ENCODE results near the gene APCDD1.
"Not testable (repeated sequence)": the region's sequence is repeated elsewhere in the genome, so short reads cannot be mapped to it uniquely, and the experiment has no call there.

Gene APCDD1

GRCh38 chr18:10463741-10464140 is 9.3 kb downstream of the APCDD1 start:
- DNase-seq: no peak

- not testable (repeated sequence) for DNase-seq
These were observed 9.8 kb downstream of the APCDD1 start for GRCh38 chr18:10464161-10464648.

- no peak for DNase-seq
These were observed 10.9 kb downstream of the APCDD1 start for GRCh38 chr18:10465174-10465939.

- DNase-seq: no peak
These were observed 16.0 kb downstream of the APCDD1 start for GRCh38 chr18:10470429-10470828.

DNA sequence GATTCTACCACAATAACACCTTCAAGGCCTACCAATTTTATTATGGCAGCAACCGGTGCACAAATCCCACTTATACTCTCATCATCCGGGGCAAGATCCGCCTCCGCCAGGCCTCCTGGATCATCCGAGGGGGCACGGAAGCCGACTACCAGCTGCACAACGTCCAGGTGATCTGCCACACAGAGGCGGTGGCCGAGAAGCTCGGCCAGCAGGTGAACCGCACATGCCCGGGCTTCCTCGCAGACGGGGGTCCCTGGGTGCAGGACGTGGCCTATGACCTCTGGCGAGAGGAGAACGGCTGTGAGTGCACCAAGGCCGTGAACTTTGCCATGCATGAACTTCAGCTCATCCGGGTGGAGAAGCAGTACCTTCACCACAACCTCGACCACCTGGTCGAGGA is 17.1 kb downstream of the APCDD1 start:
- no peak for DNase-seq

DNA sequence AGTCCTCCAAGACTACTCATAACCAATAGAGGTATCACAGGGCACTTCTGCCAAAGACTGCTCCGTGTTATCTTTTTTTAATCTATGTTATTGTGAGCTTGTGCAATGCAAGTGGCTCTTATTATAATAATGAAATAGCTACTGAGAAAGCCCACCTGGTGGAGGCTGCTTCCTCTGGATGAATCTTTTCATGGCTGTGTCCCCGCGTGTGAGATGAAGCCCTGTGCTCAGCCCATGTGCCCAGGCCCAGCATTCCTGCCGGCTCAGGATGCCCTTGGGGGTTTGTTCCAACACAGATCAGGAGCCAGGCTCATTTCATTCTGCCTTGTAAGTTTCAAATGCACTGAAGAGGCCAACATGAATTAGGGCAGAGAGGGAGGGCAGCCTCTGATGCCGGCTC is 18.7 kb downstream of the APCDD1 start:
- DNase-seq: no peak

GRCh38 chr18:10474309-10474708 is 19.9 kb downstream of the APCDD1 start:
- no peak for DNase-seq

DNA sequence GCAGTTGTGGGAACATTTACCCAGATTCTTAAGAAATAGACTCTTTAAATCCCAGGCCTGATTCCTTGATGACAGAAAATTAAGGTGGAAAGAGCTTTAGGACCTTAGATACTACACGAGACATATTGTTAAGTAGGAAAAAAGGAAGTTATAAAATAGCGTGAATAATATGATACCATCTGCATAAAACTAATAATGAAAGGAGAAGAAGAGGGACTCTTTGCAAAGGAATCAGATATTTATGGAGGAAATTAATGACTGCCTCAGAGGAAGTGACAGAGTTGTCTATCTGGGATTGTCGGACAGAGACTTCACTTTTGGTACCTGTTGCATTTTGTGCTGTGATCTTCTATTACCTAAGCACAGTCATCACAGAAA is 20.8 kb downstream of the APCDD1 start:
- DNase-seq: no peak

GRCh38 chr18:10475654-10476291 is 21.3 kb downstream of the APCDD1 start:
- no peak for DNase-seq

GRCh38 chr18:10476338-10476791 is 21.9 kb downstream of the APCDD1 start:
- no peak for DNase-seq

DNA sequence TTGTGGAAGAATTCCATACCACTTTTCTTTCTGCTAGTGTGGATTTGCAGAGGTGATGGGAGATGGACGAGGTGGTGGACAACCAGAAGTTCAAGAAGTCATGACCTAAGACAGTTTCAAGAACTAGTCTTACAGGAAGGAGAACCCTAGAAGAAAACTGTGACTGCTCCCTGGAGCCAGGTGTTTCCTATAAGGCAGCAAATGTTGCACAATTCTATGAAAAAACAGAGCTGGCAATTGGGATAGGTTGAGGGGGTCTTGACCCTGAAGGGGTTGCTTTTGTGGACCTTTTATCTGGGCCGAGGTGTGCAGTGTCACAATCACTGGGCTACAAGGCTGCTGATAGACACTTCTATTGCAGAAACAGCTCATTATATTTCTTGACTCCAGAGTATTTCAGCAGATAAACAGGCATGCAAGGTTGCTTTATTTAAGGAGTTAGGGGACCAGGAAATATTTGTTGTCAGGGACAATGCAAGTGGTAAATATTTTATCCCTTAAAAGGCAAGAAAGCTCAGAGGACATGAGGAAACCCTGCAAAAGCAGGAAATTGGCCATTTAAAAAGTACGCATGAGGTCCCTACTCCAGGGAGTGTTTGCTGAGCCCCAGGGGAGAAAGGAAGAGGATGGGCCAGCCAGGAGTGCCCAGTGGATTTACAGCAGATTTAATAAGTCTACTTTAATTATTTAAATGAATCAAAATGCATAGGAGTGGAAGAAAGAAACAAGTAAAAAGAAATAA is 22.9 kb downstream of the APCDD1 start:
- no peak for DNase-seq

DNA sequence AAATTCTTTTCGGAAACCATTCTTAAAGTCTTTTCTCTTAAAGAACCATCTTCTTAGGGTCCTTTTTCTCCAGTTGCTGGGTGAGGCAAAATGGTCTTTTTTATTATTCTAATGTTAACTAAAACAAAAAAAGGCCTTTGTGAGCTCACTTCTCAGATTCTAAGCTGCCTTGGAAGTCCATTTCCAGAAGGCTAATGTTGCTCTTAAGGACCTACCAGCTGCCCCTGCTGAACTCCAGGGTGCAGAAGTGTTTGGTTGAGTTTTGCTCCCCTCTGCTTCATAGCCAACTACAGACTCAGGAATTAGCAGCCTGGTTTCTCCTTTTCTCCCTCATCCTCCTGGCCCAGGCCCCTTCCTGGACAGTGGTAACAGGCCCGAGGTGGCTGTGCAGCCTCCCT is 23.4 kb downstream of the APCDD1 start:
- DNase-seq: no peak

DNA sequence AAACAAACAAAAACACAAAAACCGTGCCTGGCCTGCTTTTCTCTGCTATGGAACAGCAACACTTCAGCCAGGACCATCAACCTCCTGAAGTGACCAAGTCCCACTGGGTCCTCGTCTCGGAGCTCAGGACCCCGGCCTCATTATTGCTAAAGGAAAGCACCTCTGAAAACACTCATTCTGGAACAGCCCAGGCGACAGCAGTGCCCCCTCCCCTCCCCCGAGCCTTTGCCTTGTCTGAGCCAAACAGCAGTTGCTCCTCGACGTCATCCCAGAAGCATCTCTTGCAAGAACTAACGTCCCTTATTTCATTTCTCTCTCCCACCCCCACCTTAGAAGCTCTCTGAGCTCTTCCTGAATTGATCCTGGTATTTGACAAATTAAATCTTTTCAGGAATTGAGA is 27.4 kb downstream of the APCDD1 start:
- DNase-seq: no peak

DNA sequence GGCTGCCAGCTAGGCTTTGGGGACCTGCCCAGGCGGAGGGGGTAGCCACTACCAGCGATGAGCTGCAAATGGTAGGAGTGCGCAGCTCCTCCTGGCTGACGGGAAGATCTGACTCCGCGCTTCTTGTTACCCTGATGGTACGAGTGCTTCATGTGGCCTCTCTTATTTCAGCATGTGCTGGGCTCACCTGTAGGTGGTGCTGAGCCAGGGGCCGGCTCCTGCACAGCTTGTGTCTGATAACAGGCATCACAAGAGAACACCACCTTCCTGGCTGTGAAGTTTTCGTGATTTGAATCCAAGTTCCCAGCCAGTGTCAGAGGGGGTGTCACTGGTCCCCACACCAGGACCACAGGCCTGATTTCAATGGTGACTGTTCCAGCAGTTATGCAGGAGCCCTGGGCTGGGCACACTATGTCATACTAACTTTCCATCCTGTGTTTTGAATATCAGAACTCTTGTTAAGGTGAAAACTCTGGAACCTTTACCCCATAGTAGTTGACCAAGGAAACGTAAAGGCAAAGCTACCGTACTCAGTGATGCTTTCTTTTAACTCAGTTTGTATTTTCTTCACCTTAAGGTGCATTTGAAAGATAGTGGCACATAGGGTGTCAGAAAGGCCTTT is 28.0 kb downstream of the APCDD1 start:
- DNase-seq: no peak

- no peak for DNase-seq
These were observed 28.8 kb downstream of the APCDD1 start for GRCh38 chr18:10482985-10483949.

DNA sequence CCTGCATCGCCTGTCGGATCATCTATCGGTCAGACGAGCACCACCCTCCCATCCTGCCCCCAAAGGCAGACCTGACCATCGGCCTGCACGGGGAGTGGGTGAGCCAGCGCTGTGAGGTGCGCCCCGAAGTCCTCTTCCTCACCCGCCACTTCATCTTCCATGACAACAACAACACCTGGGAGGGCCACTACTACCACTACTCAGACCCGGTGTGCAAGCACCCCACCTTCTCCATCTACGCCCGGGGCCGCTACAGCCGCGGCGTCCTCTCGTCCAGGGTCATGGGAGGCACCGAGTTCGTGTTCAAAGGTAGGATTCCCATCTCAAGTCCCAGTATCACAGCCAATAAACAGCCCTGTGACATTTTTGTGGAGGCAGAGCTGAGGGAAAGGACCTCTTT is 31.0 kb downstream of the APCDD1 start:
- no peak for DNase-seq

DNA sequence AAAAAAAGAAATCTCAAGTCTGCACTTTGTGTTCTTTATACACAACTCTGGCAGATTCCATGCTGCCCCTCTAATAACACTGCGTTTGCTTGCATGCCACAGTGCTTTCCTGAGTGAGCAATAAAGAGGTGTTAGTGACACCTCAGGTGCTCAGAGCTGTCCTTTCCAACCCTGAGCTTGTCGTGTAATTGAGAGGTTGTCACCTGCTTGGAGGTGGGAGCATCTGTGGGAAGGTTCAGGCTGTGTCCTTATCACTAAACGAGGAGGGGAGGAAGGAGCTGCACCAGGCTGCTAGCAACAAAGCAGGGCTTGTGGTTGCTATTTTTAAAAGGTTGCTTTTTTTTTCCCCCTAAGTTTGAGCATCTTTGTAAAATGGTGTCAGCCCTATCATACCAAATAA is 31.9 kb downstream of the APCDD1 start:
- no peak for DNase-seq

GRCh38 chr18:10487154-10487553 is 32.7 kb downstream of the APCDD1 start:
- no peak for DNase-seq

DNA sequence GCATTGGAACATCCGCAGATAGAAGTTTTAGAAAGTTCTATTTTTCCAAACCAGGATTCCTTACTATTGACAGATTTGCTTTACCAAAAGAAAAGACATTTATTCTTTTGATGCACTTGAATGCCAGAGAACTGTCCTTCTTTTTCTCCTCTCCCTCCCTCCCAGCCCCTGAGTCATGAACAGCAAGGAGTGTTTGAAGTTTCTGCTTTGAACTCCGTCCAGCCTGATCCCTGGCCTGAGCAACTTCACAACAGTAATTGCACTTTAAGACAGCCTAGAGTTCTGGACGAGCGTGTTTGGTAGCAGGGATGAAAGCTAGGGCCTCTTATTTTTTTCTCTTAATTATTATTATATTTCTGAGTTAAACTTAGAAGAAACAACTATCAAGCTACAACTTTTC is 33.6 kb downstream of the APCDD1 start:
- DNase-seq: no peak

DNA sequence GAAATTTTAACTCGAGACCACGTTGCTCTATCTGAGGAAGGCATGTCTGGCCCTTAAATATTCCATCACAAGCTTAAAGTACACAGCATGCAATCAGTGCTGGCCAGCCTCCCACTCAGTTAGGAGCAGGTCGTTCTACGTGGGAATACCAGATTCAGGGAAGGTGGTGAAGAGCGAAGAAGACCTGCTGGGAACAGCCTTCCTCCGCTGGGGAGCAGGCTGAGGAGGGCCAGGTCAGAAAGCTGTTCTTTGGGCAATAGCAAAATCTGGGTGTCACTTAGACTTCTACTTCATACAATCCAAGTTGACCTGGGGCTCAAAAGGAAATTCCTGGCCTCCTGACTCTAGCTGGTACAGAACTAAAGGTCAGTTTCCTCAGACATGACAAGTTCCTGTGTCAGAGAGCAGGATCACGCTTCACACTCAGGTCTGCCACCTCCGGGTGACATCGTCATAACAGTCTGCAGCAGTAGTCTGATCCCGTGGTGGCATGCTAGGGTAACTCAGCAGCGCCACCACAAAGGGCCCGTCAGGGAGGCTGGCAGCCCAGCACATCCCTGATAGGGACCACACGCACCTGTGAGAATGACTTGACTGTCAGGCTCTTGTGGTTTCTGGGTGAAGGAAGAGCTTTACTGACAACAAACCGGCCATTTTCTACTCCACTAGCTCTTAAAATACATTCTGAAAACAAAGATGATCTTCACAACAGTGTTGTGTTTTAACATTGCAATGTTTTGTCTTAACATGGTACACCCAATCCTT is 36.1 kb downstream of the APCDD1 start:
- DNase-seq: peak; percentile 37

- no peak for DNase-seq
These were observed 41.5 kb downstream of the APCDD1 start for GRCh38 chr18:10495936-10496335.
